Glomerular endothelial cell (primary cell): ENCODE results near the gene CP. TPM values are rescaled to one million over a fixed set of nuclear protein-coding genes. Genes with fewer than 3 reads are reported as not detected.

Experiments used
- DNase-seq: peaks from one replicate; pipeline ENCODE4 v3.0.0-alpha.2; 2011; ENCODE audit warnings: low read depth, low spot score; ENCODE audit errors: extremely low read depth
- total RNA-seq: library from RNA; depleted of rRNA; stranded (reverse); fragments of >200 nt; gene quantifications from 2 replicates; pipeline ENCODE4 v1.2.3, GENCODE V29; 2015

CP gene
- total RNA-seq, 1 donor from 2014 or later: not detected

DNA sequence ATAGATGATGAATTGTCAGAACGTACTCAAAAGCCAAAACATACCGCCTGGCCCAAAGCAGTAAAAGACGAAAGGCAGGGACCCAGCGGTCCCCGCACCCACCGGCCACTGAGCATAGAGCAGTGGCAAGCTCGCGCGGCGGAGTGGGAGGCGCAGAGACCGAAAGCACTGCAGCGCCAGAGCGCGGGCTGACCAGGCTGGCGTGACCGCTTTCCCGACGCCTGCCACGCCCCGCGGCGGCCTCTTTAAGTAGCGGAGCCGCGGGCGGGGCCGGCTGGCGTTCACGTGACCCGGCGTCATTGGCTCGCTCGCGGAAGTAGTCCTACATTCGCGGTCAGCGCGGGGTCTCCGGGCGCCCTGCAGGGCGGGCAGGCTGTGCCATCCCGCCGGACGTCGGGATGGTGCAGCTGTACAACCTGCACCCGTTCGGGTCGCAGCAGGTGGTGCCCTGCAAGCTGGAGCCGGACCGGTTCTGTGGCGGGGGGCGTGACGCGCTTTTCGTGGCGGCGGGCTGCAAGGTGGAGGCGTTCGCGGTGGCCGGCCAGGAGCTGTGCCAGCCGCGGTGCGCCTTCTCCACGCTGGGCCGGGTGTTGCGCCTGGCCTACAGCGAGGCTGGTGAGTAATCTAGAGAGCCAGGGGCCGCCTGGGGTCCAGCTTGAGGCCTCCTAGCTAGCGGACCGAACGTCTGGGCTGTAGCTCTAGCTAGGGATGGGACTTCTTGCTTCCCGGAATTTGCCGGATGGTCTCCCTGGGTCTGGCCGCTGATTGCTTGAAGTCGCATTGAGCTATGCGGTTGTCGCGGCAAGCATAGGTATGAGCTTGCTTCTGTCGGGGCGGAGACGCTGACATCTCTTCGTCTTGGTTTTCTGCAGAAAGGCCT lies 92.1 kb downstream of the CP start, which contains the start of gene HPS3:
Gene HPS3, plus strand, starts transcription at position 313 of the 880 bp plus-strand sequence. Its CDS starts 86 bp downstream, at position 399.
- no peak for DNase-seq

DNA sequence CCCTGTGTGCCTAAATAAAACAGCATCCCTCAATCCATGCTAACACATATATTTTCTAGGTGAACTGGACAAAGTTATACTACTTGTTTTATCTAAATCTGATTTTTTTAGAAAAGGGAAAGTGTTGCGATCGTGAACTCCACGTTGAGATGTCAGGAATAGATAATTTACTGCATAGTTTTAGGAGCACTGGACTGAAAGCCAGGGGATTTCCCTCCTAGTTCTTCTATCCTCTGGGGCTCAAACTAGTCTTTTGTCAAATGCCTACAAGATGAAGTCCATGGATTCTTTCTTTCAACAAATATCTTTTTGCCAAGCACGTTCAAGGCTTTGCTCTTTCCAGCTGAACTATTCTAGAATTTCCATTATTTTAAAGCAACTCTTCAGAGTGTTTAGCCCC lies 92.8 kb downstream of the CP start:
- DNase-seq: no peak

GRCh38 chr3:149122721-149123578 lies 98.7 kb downstream of the CP start:
- no peak for DNase-seq

Other genes starting within 250 kb of the CP start
- gene GYG1, start 230.3 kb downstream of the CP start, total RNA-seq: 43.8 and 47.3 TPM in 2 replicates
- 10.5 and 17.9 TPM in 2 replicates for gene HLTF, start 135.3 kb downstream of the CP start, total RNA-seq
- gene HPS3, start 92.2 kb downstream of the CP start, total RNA-seq: 14.3 and 22.4 TPM in 2 replicates
- gene TM4SF18, start 111.8 kb upstream of the CP start, total RNA-seq: 148 and 184 TPM in 2 replicates
- gene TM4SF1, start 155.8 kb upstream of the CP start, total RNA-seq: 810 and 812 TPM in 2 replicates